ENCODE measurements around the gene BACH2.
"Not testable (repeated sequence)": the region's sequence is repeated elsewhere in the genome, so short reads cannot be mapped to it uniquely, and the experiment has no call there.

The BACH2 gene

DNA sequence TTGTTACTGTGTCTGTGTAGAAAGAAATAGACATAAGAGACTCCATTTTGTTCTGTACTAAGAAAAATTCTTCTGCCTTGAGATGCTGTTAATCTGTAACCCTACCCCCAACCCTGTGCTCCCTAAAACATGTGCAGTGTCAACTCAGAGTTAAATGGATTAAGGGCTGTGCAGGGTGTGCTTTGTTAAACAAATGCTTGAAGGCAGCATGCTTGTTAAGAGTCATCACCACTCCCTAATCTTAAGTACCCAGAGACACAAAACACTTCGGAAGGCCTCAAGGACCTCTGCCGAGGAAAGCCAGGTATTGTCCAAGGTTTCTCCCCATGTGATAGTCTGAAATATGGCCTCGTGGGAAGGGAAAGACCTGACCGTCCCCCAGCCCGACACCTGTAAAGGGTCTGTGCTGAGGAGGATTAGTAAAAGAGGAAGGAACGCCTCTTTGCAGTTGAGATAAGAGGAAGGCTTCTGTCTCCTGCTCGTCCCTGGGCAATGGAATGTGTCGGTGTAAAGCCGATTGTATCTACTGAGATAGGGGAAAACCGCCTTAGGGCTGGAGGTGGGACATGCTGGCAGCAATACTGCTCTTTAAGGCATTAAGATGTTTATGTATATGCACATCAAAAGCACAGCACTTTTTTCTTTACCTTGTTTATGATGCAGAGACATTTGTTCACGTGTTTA, 405.7 kb downstream of the BACH2 start:
- not testable (repeated sequence) for DNase-seq (ENCODE audit: low read depth)

DNA sequence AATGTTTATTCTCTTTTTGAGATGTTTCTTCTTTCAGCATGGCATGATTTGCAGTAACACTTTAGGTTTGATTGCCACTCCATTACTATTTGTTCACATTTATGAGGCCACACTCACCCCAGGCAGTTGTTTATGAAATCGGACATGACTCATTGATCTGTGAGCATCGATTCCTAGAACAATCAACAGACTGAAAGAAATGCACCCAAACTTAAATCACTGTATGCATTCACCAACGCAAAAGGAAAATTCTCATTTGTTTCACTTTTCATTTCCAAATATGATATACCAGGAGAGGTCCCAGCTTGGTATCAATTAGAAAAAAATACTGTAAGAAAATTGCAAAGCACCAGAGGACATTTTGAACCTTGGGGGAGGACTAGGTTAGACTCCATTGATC, 407.8 kb downstream of the BACH2 start:
- no peak for DNase-seq (ENCODE audit: low read depth)

DNA sequence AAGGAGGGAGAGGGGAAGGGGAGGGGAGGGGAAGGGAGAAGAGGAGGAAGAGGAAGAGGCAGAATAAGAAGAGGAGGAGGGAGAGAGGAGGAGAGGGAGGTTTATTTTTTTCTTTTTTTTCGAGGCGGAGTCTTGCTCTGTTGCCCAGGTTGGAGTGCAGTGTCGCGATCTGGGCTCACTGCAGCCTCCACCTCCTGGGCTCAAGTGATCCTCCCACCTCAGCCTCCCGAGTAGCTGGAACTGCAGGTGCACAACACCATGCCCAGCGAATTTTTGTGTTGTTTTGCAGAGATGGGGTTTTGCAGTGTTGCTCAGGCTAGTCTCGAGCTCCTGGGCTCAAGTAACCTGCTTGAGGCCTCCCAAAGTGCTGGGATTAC, 408.5 kb downstream of the BACH2 start:
- DNase-seq (ENCODE audit: low read depth): no peak

- DNase-seq (ENCODE audit: low read depth): no peak
These were observed 409.0 kb downstream of the BACH2 start for GRCh38 chr6:89887452-89888137.

DNA sequence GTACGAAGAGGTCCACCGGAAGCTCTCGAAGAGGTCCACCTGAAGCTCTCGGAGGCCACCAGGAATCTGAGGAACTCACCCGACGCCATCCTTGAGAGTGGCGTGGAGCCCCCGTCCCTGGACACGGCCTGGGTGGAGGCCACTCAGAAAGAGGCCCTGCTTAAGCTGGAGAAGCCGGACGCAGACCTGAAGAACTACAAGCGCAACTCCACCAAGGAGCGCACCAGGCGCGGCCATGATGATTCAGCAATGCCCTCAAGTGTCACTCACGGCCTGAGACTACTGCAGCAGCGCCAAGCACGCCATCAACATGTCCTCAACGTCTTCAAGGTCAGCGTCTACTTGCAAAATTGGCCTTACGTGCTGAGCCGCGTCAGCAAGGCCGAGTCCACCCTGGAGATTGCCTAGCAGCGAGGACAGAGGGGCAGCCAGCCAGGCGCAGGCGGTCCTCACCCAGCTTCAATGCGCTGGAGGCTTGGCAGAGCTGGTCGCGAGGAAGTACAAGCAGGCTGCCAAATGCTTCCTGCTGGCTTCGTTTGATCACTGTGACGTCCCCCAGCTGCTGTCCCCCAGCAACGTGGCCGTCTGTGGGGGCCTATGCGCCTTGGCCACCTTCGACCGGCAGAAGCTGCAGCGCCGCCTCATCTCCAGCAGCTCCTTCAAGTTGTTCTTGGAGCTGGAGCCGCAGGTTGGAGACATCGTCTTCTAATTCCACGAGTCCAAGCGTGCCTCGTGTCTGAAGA, 410.1 kb downstream of the BACH2 start:
- DNase-seq (ENCODE audit: low read depth): no peak

All from HS-27A (cell line).